GM18867 (cell line): ENCODE results near the gene HNRNPF.
"Not testable (repeated sequence)": the region's sequence is repeated elsewhere in the genome, so short reads cannot be mapped to it uniquely, and the experiment has no call there.

Experiments used
- ATAC-seq: cut with Tn5 transposase; IDR thresholded peaks from one replicate; pipeline ENCODE4 v1.9.1; 2021; ENCODE audit warnings: mild to moderate bottlenecking, moderate library complexity; ENCODE audit not compliant: unreplicated experiment

The HNRNPF gene

GRCh38 chr10:43396928-43397624, 11.9 kb downstream of the HNRNPF start:
- ATAC-seq = peak; percentile 85

GRCh38 chr10:43396061-43396927, 12.7 kb downstream of the HNRNPF start:
- ATAC-seq = peak; percentile 55

GRCh38 chr10:43395571-43396060, 13.4 kb downstream of the HNRNPF start:
- ATAC-seq = no peak

GRCh38 chr10:43394868-43395267, 14.1 kb downstream of the HNRNPF start:
- no peak for ATAC-seq

GRCh38 chr10:43393606-43394360, 15.2 kb downstream of the HNRNPF start:
- no peak for ATAC-seq

- ATAC-seq = not testable (repeated sequence)
These were observed 15.8 kb downstream of the HNRNPF start for GRCh38 chr10:43393186-43393585.

- no peak for ATAC-seq
These were observed 16.2 kb downstream of the HNRNPF start for GRCh38 chr10:43392748-43393147.

- ATAC-seq = no peak
These were observed 17.5 kb downstream of the HNRNPF start for GRCh38 chr10:43391496-43391895.

- no peak for ATAC-seq
These were observed 18.2 kb downstream of the HNRNPF start for GRCh38 chr10:43390759-43391158.

- no peak for ATAC-seq
These were observed 18.7 kb downstream of the HNRNPF start for GRCh38 chr10:43390333-43390732.

- ATAC-seq = no peak
These were observed 19.1 kb downstream of the HNRNPF start for GRCh38 chr10:43389867-43390266.

- ATAC-seq = no peak
These were observed 21.3 kb downstream of the HNRNPF start for GRCh38 chr10:43387678-43388032.

- ATAC-seq = no peak
These were observed 21.9 kb downstream of the HNRNPF start for GRCh38 chr10:43386981-43387677.

- ATAC-seq = no peak
These were observed 22.4 kb downstream of the HNRNPF start for GRCh38 chr10:43386549-43386948.

- ATAC-seq = no peak
These were observed 23.5 kb downstream of the HNRNPF start for GRCh38 chr10:43385412-43386004.

- ATAC-seq = no peak
These were observed 24.4 kb downstream of the HNRNPF start for GRCh38 chr10:43384252-43385221.

GRCh38 chr10:43383204-43383971, 25.6 kb downstream of the HNRNPF start:
- ATAC-seq = no peak

- ATAC-seq = peak; percentile 47
These were observed 28.3 kb downstream of the HNRNPF start for GRCh38 chr10:43380610-43381222.
